ENCODE results near the gene MYH6. TPM values are rescaled to one million over a fixed set of nuclear protein-coding genes. Genes with fewer than 3 reads are reported as not detected.

MYH6 gene
- total and polyA plus RNA-seq, 2 donors (not counting 1 experiment from before 2014, with no cell fraction given): not detected

DNA sequence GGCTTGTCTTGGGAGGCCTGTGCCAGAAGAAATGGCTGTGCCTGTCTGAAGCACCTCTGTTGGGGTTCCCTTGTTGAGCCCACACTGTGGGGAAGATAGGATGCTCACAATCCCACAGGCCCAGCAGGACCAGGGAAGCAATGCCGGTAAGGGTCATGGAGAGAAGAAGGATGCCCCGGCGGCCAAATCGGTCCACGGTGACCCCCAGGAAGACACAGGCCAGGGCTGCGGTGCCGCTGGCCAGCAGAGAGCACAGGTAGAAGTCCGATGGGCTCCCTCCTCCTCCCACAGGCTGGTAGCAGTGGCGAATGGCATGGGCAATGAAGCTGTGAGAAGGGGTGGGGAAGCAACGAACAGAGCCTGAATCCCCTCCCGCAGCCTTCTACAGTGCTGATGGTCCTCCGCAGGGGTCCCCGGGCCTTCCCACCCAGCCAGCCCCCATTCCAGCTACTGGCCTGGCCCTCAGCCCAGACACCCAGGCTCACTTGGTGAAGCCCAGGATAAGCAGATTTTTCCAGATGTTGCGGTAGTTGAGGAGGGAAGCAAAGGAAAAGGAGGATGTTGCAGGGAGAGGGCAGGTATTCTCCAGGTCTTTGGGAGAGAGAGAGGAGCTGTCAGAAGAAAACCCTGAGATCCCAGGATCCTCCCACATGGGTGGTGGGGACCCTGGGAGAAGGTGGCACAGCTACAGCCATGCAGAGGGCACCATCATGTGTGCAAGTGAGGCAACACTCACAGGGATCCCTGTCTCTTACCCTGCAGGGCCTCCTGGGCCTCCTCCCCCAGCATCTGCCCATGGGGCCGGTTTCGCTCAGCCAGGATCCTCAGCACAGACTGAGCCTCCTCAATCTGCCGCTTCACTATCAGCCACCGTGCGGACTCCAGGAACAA, 60.4 kb downstream of the MYH6 start:
- H2AFZ ChIP-seq (ENCODE audit: low read length): no peak overlapping the region
- H3K4me1 ChIP-seq (ENCODE audit: control insufficient read depth, extremely low read depth, insufficient read depth, low read length): no peaks in the 10 kb centered on the region
- no peaks in the 10 kb centered on the region for H4K20me1 ChIP-seq (ENCODE audit: control insufficient read depth, extremely low read depth, insufficient read depth, low read length)
- H3K27ac ChIP-seq (ENCODE audit: insufficient read depth, low read length): no peak overlapping the region
- H3K36me3 ChIP-seq (ENCODE audit: control insufficient read depth, insufficient read depth, low read length): no peaks in the 10 kb centered on the region
- H3K9ac ChIP-seq (ENCODE audit: insufficient read depth, low read length): no peak overlapping the region
- no peak for TF ChIP-seq EZH2 (IDR thresholded peaks at IDR 0.05; ENCODE audit: low read length, missing control alignments)
- no peak for TF ChIP-seq CTCF (conservative IDR thresholded peaks at IDR 0.05 in 1 of 2, IDR thresholded peaks at IDR 0.05 in 1 of 2; ENCODE audit: low read depth in 1 of 2, low read length in 2 of 2)
- H3K27me3 ChIP-seq (ENCODE audit: control insufficient read depth, insufficient read depth, low read length): peaks cover 2% of the 10 kb centered on the region
- H3K4me2 ChIP-seq (ENCODE audit: extremely low read depth, insufficient read depth, low read length): no peak overlapping the region
- no peak overlapping the region for H3K4me3 ChIP-seq (replicated peaks in 1 of 4; ENCODE audit: control extremely low read depth in 1 of 4, insufficient read depth in 1 of 4, low read depth in 3 of 4, low read length in 4 of 4)
- no peaks in the 10 kb centered on the region for H3K79me2 ChIP-seq (ENCODE audit: control insufficient read depth, insufficient read depth, low read length)
- H3K9me3 ChIP-seq (ENCODE audit: control insufficient read depth, insufficient read depth, low read depth, low read length): no peaks in the 10 kb centered on the region
- DNase-seq (ENCODE audit: low read depth in 2 of 2): no peak

DNA sequence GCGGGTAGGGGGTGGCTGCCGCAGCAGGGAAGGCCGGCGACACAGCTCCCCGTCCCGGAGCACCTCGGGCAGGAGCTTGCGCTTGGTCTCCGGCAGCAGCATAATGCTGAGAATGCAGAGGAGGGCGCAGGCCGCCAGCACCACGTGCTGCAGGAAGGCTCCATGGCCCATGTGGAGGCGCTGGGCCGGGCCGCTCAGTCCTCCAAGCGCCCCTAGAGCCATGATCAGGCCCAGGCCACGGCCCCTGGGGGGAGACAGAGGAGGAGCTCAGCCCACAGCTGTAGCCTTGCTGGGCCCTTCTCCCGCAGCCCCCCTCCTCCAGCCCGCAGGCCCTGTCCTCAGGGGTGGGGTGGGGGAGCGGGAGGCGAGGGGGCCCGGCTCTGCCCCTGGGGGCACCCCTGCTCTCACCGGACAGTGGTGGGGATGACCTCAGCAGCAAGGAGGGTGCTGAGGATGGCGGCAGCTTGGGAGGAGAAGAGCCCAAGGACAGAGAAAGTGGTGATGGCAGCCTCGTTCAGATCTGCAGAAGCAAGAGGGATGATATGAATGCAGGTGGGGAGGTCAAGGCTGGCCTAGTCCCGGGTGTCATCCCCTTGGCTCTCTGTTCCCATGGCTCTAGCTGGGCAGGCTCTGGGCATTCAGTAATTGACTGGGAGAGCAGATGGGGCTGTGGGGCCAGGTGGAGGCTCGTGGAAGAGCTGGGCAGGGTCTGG, 61.2 kb downstream of the MYH6 start:
- H2AFZ ChIP-seq (ENCODE audit: low read length): no peak overlapping the region
- H3K27ac ChIP-seq (ENCODE audit: insufficient read depth, low read length): no peak overlapping the region
- no peak overlapping the region for H3K4me2 ChIP-seq (ENCODE audit: extremely low read depth, insufficient read depth, low read length)
- no peak overlapping the region for H3K9ac ChIP-seq (ENCODE audit: insufficient read depth, low read length)
- H4K20me1 ChIP-seq (ENCODE audit: control insufficient read depth, extremely low read depth, insufficient read depth, low read length): no peaks in the 10 kb centered on the region
- H3K36me3 ChIP-seq (ENCODE audit: control insufficient read depth, insufficient read depth, low read length): no peaks in the 10 kb centered on the region
- no peaks in the 10 kb centered on the region for H3K9me3 ChIP-seq (ENCODE audit: control insufficient read depth, insufficient read depth, low read depth, low read length)
- no peaks in the 10 kb centered on the region for H3K79me2 ChIP-seq (ENCODE audit: control insufficient read depth, insufficient read depth, low read length)
- no peak for DNase-seq (ENCODE audit: low read depth in 2 of 2)
- TF ChIP-seq CTCF (conservative IDR thresholded peaks at IDR 0.05 in 1 of 2, IDR thresholded peaks at IDR 0.05 in 1 of 2; ENCODE audit: low read depth in 1 of 2, low read length in 2 of 2) (no peak), EZH2 (IDR thresholded peaks at IDR 0.05; ENCODE audit: low read length, missing control alignments) (no peak)
- no peaks in the 10 kb centered on the region for H3K4me1 ChIP-seq (ENCODE audit: control insufficient read depth, extremely low read depth, insufficient read depth, low read length)
- no peak overlapping the region for H3K4me3 ChIP-seq (replicated peaks in 1 of 4; ENCODE audit: control extremely low read depth in 1 of 4, insufficient read depth in 1 of 4, low read depth in 3 of 4, low read length in 4 of 4)
- peaks cover 2% of the 10 kb centered on the region for H3K27me3 ChIP-seq (ENCODE audit: control insufficient read depth, insufficient read depth, low read length)

- no peak overlapping the region for H2AFZ ChIP-seq (ENCODE audit: low read length)
- H3K9me3 ChIP-seq (ENCODE audit: control insufficient read depth, insufficient read depth, low read depth, low read length): no peaks in the 10 kb centered on the region
- H3K27me3 ChIP-seq (ENCODE audit: control insufficient read depth, insufficient read depth, low read length): no peaks in the 10 kb centered on the region
- H3K4me3 ChIP-seq (replicated peaks in 1 of 4; ENCODE audit: control extremely low read depth in 1 of 4, insufficient read depth in 1 of 4, low read depth in 3 of 4, low read length in 4 of 4): no peak overlapping the region
- no peak overlapping the region for H3K27ac ChIP-seq (ENCODE audit: insufficient read depth, low read length)
- no peaks in the 10 kb centered on the region for H4K20me1 ChIP-seq (ENCODE audit: control insufficient read depth, extremely low read depth, insufficient read depth, low read length)
- no peaks in the 10 kb centered on the region for H3K4me1 ChIP-seq (ENCODE audit: control insufficient read depth, extremely low read depth, insufficient read depth, low read length)
- H3K36me3 ChIP-seq (ENCODE audit: control insufficient read depth, insufficient read depth, low read length): no peaks in the 10 kb centered on the region
- no peak for DNase-seq (ENCODE audit: low read depth in 2 of 2)
- no peak overlapping the region for H3K9ac ChIP-seq (ENCODE audit: insufficient read depth, low read length)
- H3K79me2 ChIP-seq (ENCODE audit: control insufficient read depth, insufficient read depth, low read length): no peaks in the 10 kb centered on the region
- no peak overlapping the region for H3K4me2 ChIP-seq (ENCODE audit: extremely low read depth, insufficient read depth, low read length)
- no peak for TF ChIP-seq EZH2 (IDR thresholded peaks at IDR 0.05; ENCODE audit: low read length, missing control alignments)
- no peak for TF ChIP-seq CTCF (conservative IDR thresholded peaks at IDR 0.05 in 1 of 2, IDR thresholded peaks at IDR 0.05 in 1 of 2; ENCODE audit: low read depth in 1 of 2, low read length in 2 of 2)
Observed at GRCh38 chr14:23345987-23346692, 61.9 kb downstream of the MYH6 start.
